IPS-18a (cell line): ENCODE results near the gene EGR1.
"Not testable (repeated sequence)": the region's sequence is repeated elsewhere in the genome, so short reads cannot be mapped to it uniquely, and the experiment has no call there.

Experiments used
- H3K27ac ChIP-seq: one replicate; pipeline ENCODE4 v1.5.1; 2013; ENCODE audit warnings: low read length
- H3K27me3 ChIP-seq: one replicate; pipeline ENCODE4 v1.6.1; 2013; ENCODE audit warnings: mild to moderate bottlenecking, low read length; ENCODE audit not compliant: control insufficient read depth, insufficient read depth
- H3K36me3 ChIP-seq: one replicate; pipeline ENCODE4 v1.6.1; 2013; ENCODE audit warnings: low read depth, low read length; ENCODE audit not compliant: control insufficient read depth
- H3K4me1 ChIP-seq: one replicate; pipeline ENCODE4 v1.6.1; 2013; ENCODE audit warnings: low read depth, low read length; ENCODE audit not compliant: control insufficient read depth
- H3K4me3 ChIP-seq: one replicate; pipeline ENCODE4 v1.5.1; 2013; ENCODE audit warnings: low read length
- H3K9ac ChIP-seq: one replicate; pipeline ENCODE4 v1.6.1; 2013; ENCODE audit warnings: mild to moderate bottlenecking, low read length, moderate library complexity
- H3K9me3 ChIP-seq: one replicate; pipeline ENCODE4 v1.6.1; 2013; ENCODE audit warnings: low read depth, low read length; ENCODE audit not compliant: control insufficient read depth

The EGR1 gene

DNA sequence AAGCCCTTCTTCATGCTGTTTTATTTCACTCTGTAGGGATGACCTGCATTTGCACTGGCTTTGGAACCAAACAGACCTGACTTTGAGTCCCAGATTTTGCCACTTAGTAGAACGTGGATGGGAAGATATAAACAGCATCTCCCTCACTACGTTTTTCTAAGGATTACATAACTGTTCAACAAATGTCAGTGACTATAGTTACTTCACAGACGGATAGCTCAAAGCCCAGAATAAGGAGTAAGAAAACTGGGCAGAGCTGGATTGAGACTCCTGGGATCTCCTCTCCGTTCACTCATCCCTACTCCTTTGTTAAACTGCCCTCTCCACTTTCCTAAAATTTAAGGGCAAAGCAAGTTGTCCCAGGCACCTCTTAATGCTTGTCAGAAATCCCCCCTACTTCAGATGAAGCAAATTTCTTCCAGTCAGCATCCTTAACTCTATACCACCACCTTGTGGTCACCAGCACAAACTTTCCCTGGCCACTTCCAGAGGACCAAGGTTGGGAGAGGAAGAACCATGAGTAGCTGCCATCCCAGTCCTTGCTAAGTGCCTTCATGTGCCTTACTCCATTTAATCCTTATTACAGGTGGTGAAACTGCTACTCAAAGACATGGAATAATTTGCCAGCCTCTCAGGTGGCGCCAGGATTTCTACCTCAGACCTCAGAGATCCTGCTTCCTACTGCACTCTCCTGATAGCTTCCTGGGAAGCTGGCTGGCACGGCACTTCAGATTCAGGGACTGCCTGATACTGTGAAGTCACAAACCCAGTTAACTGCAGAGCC is 38.4 kb downstream of the EGR1 start:
- Histone ChIP-seq H3K4me3 (no peak overlapping the region), H3K27me3 (no peaks in the 10 kb centered on the region), H3K9ac (no peak overlapping the region), H3K4me1 (no peaks in the 10 kb centered on the region), H3K36me3 (peaks cover 19% of the 10 kb centered on the region), H3K27ac (no peak overlapping the region), H3K9me3 (no peaks in the 10 kb centered on the region)

DNA sequence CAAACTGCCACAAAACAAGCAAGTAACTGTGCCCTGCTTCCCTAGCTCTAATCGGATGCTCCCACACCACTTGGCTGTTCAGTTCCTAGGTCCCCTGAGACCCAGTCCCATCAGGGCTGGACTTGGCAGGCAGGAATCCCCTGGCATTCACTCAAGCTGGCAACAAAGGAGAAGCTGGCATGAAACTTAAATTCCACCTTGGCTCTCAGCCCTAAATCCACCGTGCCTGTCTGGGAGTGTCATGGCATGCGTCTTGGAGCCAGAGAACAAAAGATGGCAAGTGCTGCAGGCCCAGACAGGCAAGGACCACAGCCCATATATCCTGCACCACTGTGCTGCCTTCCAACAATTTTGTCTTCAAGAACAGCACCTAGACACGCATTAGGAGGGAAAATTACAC is 39.5 kb downstream of the EGR1 start:
- H3K9ac ChIP-seq, result no peak overlapping the region
- H3K9me3 ChIP-seq, result no peaks in the 10 kb centered on the region
- no peaks in the 10 kb centered on the region for H3K4me1 ChIP-seq
- no peak overlapping the region for H3K27ac ChIP-seq
- H3K27me3 ChIP-seq, result no peaks in the 10 kb centered on the region
- peaks cover 30% of the 10 kb centered on the region for H3K36me3 ChIP-seq
- H3K4me3 ChIP-seq, result no peak overlapping the region

DNA sequence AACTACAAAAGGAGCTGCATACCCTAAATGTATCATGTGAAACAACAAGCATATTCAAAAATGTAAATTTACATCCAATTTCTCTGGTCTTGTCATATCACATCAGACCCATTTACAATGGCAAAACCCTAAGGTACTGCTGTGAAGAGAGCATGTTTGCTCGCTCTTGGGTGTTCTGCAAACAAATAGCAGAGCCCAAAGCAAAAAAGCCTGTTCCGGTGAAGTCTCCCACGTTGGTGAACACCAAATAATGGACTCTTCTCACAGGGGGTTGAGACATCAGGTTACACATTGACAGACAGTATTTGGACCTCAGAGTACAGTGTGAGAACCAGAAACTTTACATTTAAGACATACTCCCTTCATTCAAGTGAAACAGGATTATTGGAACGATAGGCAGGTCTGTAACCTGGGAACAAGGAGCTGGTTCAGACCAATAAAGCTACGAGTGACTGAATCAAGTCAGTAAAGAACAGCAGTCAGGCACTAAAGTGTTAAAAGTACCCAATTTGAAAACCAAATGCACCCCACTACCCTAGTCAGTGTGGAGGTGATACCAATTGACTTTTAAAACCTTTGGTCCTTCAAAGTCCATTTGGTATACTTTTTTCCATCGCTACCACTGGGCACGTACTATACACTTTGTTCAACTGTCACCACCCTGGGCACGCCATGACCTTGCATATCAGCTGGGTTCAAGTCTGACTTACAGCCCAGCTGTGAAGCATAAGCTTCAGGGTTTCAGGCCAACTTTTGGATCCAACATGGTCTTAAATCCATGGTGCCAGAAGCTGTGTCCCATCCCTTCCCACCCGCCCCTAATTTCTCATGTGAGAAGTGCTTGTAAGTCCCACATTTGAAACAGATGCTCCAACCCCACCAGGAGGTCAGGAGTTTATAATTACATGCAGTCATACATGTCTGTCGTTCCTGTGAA is 41.4 kb downstream of the EGR1 start:
- H3K4me1 ChIP-seq, result no peaks in the 10 kb centered on the region
- H3K9ac ChIP-seq, result no peak overlapping the region
- no peaks in the 10 kb centered on the region for H3K9me3 ChIP-seq
- no peak overlapping the region for H3K4me3 ChIP-seq
- peaks cover 47% of the 10 kb centered on the region for H3K36me3 ChIP-seq
- no peak overlapping the region for H3K27ac ChIP-seq
- H3K27me3 ChIP-seq, result no peaks in the 10 kb centered on the region

DNA sequence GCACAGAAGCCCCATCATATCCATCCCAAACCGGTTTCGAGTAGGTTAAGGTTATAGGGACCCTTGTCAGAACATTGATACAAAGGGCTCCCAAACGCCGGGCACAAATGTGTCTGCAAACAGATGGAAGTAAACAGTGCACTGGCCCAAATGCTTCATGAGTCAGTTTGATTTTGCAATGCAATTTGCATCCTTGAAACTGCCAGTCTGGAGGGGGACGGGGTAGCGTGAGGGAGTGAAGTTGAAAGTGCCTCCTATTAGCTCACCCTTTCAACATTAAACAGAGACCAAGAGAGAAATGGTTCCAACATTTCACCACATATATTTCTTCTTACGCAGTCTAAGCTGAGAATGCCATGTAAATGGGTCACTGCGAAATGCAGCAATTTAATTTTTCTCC is 42.2 kb downstream of the EGR1 start:
- H3K9me3 ChIP-seq, H3K4me1 ChIP-seq, H3K4me3 ChIP-seq, H3K27ac ChIP-seq, H3K27me3 ChIP-seq, H3K9ac ChIP-seq: not testable (repeated sequence)
- peaks cover 53% of the 10 kb centered on the region for H3K36me3 ChIP-seq

DNA sequence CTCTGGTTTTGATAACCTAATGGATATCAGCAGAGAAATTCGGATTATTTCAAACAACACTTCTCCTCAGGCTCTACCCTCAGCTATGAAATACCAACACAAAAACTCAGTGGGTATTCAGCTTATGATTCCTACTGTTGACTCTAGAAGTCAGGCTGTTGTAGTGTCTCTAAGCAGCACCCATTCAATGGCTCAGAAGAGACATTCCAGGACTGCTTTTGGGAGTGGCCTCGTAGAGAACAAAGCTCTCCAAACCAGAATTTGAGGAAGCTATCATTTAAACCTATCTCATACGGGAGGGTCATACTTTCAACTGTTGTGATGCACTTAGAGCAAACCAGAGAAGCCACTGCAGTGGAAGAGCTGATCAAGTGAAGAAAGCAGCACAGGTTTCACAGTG is 43.7 kb downstream of the EGR1 start:
- Histone ChIP-seq H3K27ac (no peak overlapping the region), H3K4me1 (no peaks in the 10 kb centered on the region), H3K36me3 (peaks cover 68% of the 10 kb centered on the region), H3K27me3 (no peaks in the 10 kb centered on the region), H3K4me3 (no peak overlapping the region), H3K9ac (no peak overlapping the region), H3K9me3 (no peaks in the 10 kb centered on the region)

DNA sequence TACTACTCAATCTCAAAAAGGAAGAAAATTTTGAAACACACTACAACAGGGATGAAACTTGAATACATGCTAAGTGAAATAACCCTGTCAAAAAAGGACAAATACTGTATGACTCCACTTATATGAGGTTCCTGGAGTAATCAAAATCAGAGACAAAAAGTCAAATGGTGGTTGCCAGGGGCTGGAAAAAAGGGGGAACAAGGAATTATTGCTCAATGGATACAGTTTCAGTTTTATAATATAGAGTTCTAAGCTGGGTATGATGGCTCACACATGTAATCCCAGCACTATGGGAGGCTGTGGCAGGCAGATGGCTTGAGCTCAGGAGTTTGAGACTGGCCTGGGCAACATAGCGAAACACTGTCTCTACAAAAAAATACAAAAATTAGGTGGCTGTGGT is 48.7 kb downstream of the EGR1 start:
- no peak overlapping the region for H3K27ac ChIP-seq
- H3K9me3 ChIP-seq, result no peaks in the 10 kb centered on the region
- H3K27me3 ChIP-seq, result no peaks in the 10 kb centered on the region
- H3K9ac ChIP-seq, result no peak overlapping the region
- H3K4me1 ChIP-seq, result no peaks in the 10 kb centered on the region
- peaks cover 94% of the 10 kb centered on the region for H3K36me3 ChIP-seq
- H3K4me3 ChIP-seq, result no peak overlapping the region

DNA sequence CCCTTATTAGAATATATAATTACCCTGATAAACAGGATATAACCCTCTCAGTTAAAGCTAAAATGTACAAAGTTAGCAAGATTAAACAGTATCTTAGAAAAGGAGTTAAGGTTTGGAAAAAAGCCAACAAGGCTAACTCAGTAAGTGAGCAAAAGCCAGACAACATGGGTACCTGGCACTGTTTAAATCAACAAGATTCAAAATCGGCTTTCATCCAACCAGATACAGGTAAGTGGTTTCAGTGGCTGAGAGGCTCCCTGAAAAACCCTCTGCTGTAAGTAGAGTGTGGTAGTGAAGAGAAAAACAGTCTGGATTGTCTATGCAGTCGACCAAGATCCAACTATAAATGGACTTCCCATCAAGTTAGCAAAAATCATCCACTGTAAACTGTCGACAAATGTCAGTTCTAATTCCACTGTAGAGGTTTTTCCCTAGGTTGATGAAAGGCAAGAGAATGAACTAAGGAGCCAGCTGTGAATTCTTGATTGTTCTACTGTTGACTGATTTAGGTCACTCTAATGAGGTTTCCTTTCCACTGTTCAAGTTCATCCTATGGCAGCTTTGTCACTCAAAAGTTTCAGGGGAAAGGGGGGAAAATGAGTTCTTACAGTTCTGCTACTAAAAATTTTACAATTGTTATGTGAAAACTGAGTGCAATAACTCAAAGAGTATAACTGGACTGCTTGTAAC is 50.4 kb downstream of the EGR1 start:
- no peak overlapping the region for H3K27ac ChIP-seq
- H3K9ac ChIP-seq, result no peak overlapping the region

DNA sequence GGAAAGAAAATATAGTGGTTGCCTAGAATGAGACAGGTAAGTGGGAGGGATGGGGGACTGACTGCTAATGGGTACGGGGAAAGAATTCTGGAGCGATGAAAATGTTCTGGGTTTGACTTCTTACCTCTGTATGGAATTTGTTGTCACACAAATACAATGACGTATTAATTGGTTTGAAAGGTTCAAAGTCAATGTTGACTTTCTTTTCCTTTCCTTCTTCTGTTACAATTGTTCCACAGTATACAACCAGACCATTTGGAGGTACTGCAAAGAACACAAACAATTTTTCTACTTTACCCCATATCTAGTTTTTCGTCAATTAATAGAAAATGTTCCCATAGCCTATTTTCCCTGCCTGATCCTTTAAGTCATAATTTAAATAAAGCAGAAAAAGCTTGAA is 52.2 kb downstream of the EGR1 start:
- peaks cover 64% of the 10 kb centered on the region for H3K36me3 ChIP-seq

More for the DNA sequence above, 50.4 kb downstream of the EGR1 start:
- H3K4me1 ChIP-seq, result no peaks in the 10 kb centered on the region
- no peaks in the 10 kb centered on the region for H3K27me3 ChIP-seq
- H3K36me3 ChIP-seq, result peaks cover 79% of the 10 kb centered on the region
- no peak overlapping the region for H3K4me3 ChIP-seq
- H3K9me3 ChIP-seq, result no peaks in the 10 kb centered on the region

More for the DNA sequence above, 52.2 kb downstream of the EGR1 start:
- H3K27me3 ChIP-seq, result no peaks in the 10 kb centered on the region
- H3K27ac ChIP-seq, result no peak overlapping the region
- no peaks in the 10 kb centered on the region for H3K9me3 ChIP-seq
- no peak overlapping the region for H3K4me3 ChIP-seq
- no peak overlapping the region for H3K9ac ChIP-seq
- no peaks in the 10 kb centered on the region for H3K4me1 ChIP-seq
